NCI-H1417 (cell line): ENCODE results near the gene CCDC13.

ENCODE experiments used
- DNase-seq, 3 experiments: peaks; one replicate each; lab custom pipeline; 2025; lab: John Stamatoyannopoulos, UW

CCDC13 gene

GRCh38 chr3:42800251-42800650, 27.2 kb upstream of the CCDC13 start:
- DNase-seq, result no peak

GRCh38 chr3:42799376-42799775, 26.3 kb upstream of the CCDC13 start:
- no peak for DNase-seq

GRCh38 chr3:42796332-42796885, 23.4 kb upstream of the CCDC13 start:
- no peak for DNase-seq

- no peak for DNase-seq
Observed at GRCh38 chr3:42795621-42796181, 22.6 kb upstream of the CCDC13 start.

- peak in 2 of 3 experiments; percentile 21 to 75 for DNase-seq
Observed at GRCh38 chr3:42790714-42791229, 17.7 kb upstream of the CCDC13 start.

- no peak for DNase-seq
Observed at GRCh38 chr3:42786631-42787030, 13.6 kb upstream of the CCDC13 start.

- DNase-seq, result no peak
Observed at GRCh38 chr3:42786212-42786611, 13.2 kb upstream of the CCDC13 start.

- DNase-seq, result peak; percentile 18 to 80 (median 68)
Observed at GRCh38 chr3:42780892-42781700, 8.0 kb upstream of the CCDC13 start.

GRCh38 chr3:42780398-42780797, 7.3 kb upstream of the CCDC13 start:
- no peak for DNase-seq

- DNase-seq, result no peak
Observed at GRCh38 chr3:42778644-42779043, 5.6 kb upstream of the CCDC13 start.

GRCh38 chr3:42773409-42773751, 327 bp upstream of the CCDC13 start:
- DNase-seq, result no peak

- DNase-seq, result no peak
Observed at GRCh38 chr3:42771271-42771670, 1.8 kb downstream of the CCDC13 start.

GRCh38 chr3:42769477-42770131, 3.4 kb downstream of the CCDC13 start:
- DNase-seq, result no peak

GRCh38 chr3:42764561-42765295, 8.3 kb downstream of the CCDC13 start:
- no peak for DNase-seq

GRCh38 chr3:42764115-42764514, 8.9 kb downstream of the CCDC13 start:
- DNase-seq, result peak in 1 of 3 experiments; percentile 0

GRCh38 chr3:42763021-42763420, 10.0 kb downstream of the CCDC13 start:
- DNase-seq, result no peak

- DNase-seq, result peak in 1 of 3 experiments; percentile 14
Observed at GRCh38 chr3:42762046-42762724, 10.9 kb downstream of the CCDC13 start.

- DNase-seq, result no peak
Observed at GRCh38 chr3:42758126-42758525, 14.9 kb downstream of the CCDC13 start.

- no peak for DNase-seq
Observed at GRCh38 chr3:42756681-42757213, 16.3 kb downstream of the CCDC13 start.

GRCh38 chr3:42755681-42756578, 17.1 kb downstream of the CCDC13 start:
- peak in 1 of 3 experiments; percentile 2 for DNase-seq
